Urothelium cell line (cell line): ENCODE measurements around the gene FGR.
"Not testable (repeated sequence)": the region's sequence is repeated elsewhere in the genome, so short reads cannot be mapped to it uniquely, and the experiment has no call there.

Experiments
- DNase-seq: peaks from one replicate; pipeline ENCODE4 v3.0.0; 2011; ENCODE audit warnings: low spot score, mixed read lengths
- FAIRE-seq: peaks from 2 replicates; lab custom pipeline; 2011; peaks lifted over from hg19 to GRCh38; lab: Jason Lieb, UNC

Gene FGR

DNA sequence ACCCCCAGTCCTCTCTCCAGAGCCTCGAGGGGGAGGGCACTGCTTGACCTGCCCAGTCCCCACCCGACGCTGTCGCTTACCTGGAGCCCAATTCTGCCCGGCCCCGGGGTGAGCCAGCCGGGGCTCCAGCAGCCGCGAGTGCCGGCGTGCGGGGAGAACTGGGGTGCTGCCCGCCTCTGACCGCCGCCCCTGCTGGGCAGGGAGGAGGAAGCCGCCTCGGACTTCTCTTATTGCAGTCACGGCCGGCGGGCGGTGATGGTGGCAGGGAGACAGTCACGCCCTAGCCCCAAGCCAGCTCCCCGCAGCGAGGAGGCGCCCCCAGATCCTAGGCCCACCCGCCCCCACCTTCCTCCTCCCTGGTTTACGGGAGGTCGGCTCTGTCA is at the start of gene FGR:
Gene FGR, minus strand, starts transcription at position 201 of the 383 bp plus-strand sequence. CDS start 11,269 bp downstream, outside the sequence.
- FAIRE-seq (no peak), DNase-seq (no peak)

DNA sequence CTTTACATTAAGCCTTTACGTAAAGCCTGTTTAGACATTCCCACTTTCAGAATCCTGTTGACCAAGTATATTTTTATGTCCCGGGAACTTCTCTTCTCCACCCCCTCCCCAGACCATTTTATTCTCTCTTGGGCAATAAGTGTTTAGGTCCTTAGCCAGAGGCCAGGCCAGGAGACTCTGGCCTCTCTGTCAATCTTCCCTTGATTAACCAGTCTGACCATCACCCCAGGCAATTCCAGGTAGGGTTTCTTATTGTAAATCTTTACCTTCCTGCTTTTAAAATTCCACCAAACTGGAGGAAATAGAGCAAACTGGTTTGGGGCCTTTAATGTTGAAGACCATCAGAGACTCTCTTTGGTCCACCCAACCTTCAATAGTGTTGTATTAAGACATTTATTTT is 49.2 kb upstream of the FGR start:
- no peak for FAIRE-seq
- DNase-seq, result no peak

DNA sequence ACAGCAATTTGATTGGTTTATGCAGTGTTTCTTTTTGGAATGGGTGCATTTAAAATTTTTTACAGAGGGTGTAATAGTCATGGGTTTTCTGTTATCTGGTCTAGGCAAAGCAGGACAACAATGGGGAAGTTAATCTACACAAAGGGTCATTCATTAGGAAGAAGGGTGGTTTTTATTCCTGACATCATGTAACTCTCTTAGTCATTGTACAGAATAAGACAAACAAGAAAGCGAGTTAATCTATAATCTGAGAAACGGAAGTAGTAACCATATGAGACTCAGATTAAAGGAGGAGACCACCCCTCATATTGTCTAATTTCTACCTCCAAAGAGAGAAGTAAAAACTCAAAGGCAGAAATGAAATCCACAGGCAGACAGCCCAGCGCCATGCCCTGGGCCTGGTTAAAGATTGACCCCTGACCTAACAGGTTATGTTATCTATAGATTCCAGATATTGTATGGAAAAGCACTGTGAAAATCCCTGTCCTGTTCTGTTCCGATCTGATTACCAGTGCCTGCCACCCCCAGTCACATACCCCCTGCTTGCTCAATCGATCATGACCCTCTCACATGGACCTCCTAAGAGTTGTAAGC is 47.5 kb upstream of the FGR start:
- DNase-seq, result no peak
- no peak for FAIRE-seq

DNA sequence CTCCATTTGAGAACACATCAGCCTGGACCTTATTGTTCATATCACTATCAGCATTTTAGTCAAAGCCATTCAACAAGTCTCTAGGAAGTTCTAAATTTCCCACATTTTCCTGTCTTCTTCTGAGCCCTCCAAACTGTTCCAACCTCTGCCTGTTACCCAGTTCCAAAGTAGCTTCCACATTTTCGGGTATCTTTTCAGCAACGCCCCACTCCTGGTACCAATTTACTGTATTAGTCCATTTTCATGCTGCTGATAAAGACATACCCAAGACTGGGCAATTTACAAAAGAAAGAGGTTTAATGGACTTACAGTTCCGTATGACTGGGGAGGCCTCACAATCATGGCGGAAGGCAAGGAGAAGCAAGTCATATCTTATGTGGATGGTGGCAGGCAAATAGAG is 46.6 kb upstream of the FGR start:
- not testable (repeated sequence) for FAIRE-seq

DNA sequence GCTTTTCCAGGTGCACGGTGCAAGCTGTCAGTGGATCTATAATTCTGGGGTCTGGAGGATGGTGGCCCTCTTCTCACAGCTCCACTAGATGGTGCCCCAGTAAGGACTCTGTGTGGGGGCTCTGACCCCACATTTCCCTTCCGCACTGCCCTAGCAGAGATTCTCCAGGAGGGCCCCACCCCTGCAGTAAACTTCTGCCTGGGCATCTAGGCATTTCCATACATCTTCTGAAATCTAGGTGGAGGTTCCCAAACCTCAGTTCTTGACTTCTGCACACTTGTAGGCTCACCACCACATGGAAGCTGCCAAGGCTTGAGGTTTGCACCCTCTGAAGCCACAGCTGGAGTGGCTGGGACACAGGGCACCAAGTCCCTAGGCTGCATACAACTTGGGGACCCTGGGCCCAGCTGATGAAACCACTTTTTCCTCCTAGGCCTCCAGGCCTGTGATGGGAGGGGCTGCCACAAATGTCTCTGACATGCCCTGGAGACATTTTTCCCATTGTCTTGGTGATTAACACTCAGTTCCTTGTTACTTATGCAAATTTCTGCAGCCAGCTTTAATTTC is 45.3 kb upstream of the FGR start:
- not testable (repeated sequence) for DNase-seq, FAIRE-seq

More for the DNA sequence above, 46.6 kb upstream of the FGR start:
- not testable (repeated sequence) for DNase-seq

DNA sequence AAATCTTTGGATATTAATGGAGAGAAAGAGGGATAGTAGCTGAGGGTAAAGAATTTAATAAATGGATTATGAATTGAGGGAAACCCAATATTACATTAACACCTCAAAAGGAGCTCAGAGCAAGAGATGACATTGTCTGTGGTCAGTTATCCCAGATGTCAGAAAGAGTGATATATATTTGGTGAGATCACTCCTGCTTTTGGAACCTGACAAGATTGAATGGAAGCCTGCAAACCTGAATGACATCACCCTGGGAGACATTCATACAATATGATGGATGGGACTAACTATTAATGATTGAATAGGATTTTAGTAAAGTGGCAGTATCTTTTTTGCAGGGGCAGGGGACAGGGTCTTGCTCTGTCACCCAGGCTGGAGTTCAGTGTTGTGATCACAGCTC is 43.8 kb upstream of the FGR start:
- no peak for FAIRE-seq
- DNase-seq, result no peak

DNA sequence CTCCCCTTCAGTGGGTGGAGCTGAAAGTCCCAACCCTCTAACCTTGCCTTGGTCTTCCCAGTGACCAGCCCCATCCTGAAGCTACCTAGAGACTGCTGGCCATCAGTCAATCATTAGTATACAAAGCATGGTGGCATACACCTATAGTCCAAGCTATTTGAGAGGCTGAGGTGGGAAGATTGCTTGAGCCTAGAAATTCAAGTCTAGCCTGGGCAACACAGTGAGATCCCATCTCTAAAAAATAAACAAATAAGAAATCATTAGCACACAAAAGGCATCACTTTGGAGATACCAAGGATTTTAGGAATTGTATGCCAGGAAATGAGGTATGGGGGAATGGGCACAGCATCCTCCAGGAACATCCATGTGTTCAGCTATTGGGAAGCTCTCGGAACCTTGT is 41.4 kb upstream of the FGR start:
- FAIRE-seq, result no peak
- DNase-seq, result no peak

DNA sequence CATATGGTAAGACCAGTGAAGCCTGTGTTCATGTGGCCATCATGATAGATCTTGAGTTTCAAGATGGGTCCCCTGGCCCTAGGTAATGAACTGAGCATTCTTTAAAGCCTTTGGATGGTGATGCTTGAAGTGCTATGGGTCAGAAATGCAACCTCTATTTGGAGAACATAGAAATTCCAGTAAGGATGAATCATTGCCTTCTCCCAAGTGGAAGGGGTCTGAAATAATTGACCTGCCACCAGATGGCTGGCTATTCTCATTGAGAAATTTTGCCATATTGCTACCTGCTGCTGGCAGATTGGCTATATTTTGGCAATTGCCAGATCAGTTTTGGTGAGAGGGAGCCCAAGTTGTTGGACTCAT is 37.7 kb upstream of the FGR start:
- FAIRE-seq, result no peak
- DNase-seq, result no peak

DNA sequence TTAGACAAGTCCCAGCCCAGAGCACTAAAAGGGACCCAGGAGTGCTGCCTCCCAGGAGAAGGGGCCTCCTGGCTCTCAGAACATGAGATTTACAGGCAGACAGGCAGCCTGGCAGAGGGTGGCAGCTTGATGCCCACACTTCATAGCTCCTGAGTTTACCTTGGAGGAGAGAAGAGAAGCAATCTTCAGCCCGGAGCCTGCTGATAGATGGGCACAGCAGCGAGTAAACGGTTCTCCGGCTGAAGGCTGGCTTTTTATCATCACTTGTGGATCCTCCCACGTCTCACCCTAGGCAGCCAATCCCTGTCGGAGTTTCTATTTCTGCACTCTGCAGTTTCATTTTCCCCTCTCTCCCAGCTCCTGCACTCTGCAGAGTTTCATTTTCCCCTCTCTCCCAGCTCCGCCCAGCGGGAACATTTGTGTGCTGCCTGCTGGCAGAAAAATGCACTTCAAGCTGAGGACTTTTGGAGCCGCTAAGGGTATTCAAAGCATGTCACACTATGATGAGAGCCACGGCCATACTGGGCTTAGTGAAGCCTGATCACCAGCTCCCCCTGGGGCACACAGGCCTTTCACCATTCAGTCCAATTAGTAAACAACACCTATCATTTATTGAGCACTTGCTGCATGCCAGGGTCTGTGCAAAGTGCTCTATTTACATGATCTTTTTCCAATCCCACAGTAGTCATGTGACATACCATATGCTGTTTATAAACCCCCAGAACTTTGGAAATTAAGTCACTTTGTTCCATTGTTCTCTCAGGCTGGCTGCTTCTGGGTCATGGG is 37.2 kb upstream of the FGR start, which contains the start of gene IFI6:
Gene IFI6, minus strand, starts transcription at position 229 of the 786 bp plus-strand sequence. CDS start 2,878 bp downstream, outside the sequence.
- FAIRE-seq, result no peak
- peak; percentile 92 for DNase-seq

DNA sequence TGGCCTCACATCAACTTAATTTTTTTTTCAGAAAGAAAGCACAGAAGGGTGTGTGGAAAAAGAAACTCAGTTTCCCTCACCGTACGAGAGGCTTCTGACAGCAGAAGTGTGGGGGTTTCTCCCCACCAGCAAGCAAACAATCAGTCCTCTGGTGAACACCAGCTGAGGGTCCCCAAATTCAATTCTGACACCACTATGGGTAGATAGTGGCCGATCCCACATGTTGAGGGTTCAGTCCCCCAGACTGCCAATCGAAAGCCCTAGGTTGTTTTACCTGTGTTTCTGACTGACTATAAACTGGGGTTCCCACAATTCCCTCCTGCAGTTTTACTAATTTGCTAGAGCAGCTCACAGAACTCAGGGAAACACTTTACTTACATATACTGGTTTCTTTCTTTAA is 34.9 kb upstream of the FGR start:
- DNase-seq, result no peak
- FAIRE-seq, result no peak

DNA sequence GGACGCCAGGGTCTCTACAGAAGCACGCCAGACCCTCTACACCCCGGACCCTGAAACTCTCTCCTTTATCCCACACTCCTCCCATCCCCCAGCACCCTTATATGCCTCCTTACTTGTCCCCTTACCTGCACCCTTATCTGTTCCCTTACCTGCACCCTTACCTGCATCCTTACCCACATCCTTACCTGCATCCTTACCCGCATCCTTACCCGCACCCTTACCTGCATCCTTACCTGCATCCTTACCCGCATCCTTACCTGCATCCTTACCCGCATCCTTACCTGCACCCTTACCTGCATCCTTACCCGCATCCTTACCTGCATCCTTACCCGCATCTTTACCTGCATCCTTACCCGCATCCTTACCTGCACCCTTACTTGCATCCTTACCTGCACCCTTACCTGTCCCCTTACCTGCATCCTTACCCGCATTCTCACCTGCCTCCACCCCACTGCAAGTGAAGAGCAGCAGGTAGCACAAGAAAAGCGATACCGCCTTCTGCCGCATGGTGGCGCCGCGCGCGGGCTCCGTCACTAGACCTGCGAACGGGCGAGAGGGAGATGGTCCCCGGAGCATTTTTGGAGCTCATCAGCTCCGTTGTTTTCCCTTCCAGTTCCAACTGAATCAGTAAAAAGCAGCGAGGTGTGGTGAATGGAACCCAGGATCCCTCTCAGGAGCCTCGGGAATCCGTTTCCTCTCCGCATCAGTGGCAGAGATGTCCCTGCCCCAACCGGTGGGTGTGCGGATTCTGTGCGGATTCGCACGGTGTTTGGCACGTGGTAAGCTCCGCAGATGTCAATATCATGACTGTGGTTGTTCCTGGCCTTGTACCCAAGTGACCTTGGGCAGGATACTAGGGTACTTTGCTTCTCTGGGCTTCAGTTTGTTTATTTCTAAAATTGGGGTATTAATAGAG is 34.1 kb upstream of the FGR start:
- DNase-seq (peak; percentile 75), FAIRE-seq (peak; percentile 79)

DNA sequence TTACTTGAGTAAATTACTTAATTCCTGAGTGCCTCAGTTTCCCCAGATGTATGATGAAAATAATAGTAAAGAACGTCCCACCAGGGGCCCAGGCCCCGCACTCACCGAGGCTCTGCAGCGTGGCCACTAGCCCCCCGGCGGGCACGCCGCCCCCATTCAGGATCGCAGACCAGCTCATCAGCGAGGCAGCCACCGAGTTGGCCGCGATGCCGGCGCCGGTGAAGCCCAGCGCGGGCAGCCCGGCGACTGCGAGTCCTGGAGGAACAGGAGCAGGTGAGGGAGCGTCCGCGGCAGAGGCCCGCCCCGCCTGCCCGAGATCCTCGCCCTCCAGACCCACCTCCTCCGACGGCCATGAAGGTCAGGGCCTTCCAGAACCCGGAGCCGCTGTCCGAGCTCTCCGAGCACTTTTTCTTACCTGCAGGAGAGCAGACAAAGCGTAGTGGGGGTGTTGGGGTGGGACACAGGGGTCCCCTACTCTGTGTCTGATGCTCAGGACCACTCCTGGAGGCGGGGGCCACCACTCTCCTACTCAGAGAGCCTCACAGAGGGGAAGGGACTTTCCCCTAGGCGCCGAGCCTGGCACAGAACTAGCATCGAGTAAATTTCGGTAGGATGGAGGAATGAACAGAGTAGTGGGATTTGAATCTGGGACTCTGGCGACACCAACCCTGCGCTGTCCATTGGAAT is 33.3 kb upstream of the FGR start:
- DNase-seq (no peak), FAIRE-seq (no peak)

DNA sequence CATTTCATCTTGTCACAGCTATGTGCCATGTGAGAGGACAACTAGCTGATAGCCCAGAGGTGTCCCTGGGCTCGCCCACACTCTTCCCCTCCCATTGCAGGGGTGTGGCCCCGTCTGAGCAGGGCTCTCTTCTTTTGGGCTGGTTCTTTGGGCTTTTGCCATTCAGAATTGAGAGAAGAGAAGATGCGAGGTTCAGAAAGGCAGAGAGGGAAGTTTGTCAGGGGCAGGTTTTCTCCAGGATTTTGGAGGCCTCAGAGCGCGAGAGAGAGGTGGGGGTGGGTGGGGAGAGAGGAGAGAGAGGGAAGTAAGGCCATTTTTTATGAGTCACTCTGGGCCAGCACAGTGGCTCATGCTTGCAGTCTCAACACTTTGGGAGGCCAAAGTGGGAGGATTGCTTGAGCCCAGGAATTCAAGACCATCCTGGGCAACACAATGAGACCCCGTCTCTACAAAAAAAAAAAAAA is 31.8 kb upstream of the FGR start:
- no peak for DNase-seq
- FAIRE-seq, result no peak

DNA sequence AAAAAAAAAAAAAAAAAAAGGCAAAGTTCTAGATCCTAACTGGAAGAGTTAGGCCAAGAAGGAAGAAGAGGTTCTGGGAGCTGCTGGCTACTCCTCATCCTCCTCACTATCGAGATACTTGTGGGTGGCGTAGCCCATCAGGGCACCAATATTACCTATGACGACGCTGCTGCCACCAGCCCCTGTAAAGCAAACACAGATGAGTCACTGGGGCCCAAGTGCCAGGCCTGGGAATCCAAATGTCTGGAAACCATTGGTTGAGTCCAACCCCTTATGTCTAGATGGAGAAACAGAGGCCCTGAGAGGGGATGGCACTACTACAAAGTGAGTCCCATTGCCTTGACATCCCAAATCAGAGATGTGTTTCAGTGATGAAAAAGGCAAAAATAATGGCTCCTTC is 31.3 kb upstream of the FGR start:
- no peak for DNase-seq
- FAIRE-seq, result no peak

DNA sequence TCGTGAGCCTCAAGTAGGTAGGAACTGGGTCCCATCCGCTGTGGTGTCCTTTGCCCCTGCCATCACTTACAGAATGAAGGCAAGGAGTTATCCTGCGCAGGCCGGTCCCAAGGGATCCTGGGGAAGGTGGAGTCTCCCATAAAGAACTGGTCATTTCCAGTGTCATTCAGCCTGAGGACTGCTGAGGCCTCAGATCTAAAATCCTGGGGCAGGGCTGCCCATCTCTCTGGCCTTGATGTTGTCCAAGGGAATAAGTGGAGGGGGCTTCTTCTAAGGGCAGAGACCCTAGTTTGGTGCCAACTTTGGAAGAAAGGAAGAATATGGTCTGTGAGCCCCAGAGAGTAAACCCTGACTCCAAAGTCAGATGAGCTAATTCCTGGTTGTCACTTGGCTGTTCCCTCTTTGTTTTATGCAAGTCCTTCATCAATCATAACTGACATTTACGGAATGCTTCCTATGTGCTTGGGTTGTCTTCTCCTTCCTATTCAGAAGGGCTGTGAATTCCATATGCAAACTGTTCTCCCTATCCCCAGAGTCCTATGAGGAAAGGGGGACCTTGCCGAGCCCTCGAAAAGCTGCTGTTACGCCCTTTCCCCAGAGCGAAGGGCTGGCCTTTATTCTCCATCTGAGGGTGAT is 30.1 kb upstream of the FGR start:
- no peak for DNase-seq
- FAIRE-seq, result no peak

DNA sequence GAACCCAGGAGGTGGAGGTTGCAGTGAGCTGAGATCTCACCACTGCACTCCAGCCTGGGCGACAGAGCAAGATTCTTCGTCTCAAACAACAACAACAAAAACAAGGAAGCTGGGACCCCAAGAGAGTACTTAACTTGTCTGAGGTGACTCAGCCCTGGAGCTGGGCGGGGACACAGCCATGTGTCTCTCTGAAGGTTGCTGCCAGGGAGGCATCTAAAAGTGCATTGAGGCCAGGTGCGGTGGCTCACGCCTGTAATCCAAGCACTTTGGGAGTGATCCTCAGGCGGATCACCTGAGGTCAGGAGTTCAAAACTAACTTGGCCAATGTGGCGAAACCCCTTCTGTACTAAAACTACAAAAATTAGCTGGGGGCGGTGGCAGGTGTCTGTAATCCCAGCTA is 29.3 kb upstream of the FGR start:
- DNase-seq, result no peak
- no peak for FAIRE-seq

DNA sequence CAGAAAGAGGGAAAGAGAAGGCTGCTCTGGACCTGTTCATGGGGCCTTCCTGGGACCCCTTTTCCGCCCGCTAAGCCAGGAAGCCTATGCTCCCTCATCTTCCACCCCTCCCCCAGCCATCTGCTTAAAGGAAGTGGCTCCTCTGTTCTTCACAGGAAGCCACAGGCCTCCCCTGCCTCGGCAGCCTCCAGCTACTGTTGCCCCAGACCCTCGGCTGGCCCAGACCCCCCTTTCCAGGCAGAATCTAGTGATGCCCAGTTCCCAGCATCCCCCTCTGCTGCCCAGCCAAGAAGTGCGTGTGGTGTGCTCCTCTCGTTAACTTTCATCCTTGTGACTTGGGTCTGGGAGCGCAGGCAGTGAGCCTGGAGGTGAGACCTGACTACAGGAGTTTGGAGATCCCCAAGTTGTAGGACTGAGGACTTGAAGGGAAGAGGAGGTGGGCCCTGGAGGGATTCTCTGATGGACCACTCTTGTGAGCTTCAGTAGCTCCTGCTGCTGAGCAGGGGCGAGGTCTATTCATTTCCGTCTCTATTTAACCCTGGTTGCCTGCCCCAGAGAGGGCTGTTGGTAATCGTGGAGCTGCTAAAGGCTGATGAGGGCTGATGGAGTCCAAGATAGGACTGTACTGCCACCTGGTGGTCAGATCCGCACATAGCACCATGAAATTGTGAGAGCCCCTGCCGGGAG is 27.9 kb upstream of the FGR start:
- no peak for FAIRE-seq
- DNase-seq, result peak; percentile 76

DNA sequence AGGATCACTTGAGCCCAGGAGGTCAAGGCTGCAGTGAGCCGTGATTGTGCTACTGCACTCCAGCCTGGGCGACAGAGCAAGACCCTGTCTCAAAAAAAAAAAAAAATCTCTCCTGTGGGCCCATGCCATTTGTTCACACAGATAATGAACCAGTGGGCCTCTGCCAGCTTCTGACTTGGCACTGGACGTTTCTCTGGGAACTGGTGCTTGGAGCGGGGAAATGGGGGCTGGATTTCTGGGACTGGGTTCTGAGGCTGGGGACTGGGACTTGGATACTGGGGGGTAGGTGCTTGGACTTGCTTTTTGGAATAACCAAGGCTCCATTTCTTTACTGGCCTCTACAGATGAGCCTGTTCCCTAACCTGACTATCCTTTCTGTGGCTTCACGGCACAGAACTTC is 27.3 kb upstream of the FGR start:
- FAIRE-seq, result no peak
- no peak for DNase-seq

DNA sequence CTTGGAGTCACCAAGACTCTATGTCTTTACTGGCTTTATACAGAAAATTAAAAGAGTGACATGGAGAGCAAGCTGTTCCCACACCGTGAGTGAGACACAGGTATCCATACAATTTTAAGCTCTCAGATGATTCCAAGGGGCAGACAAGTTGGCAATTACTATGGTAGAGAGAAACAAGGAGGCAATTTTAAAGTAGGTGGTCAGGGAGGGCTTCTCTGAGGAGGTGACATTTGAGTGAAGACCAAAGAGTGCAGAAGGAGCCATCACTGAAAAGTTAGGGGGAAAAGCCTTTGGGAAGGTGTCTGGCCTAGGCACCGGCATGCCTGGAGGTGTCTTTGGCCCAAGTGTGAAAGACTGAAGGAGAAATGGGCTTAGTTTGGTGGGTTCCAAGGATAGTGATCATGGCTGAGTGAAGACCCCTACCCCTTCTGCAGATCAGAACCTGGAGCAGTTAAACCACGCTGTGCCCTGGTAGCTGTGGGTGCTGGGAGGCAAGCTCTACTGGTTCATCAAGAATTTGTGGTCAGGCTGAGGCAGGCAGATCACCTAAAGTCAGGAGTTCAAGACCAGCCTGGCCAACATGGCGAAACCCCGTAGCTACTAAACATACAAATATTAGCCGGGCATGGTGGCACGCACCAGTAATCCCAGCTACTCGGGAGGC is 26.6 kb upstream of the FGR start:
- no peak for DNase-seq
- no peak for FAIRE-seq
